Measurements from ENCODE around the gene LIMS2.

The LIMS2 gene

GRCh38 chr2:127623388-127624319 is 51.7 kb downstream of the LIMS2 start:
- no peak overlapping the region for H3K27ac ChIP-seq (ENCODE audit: low read depth, low read length)
- H3K4me3 ChIP-seq (ENCODE audit: low read depth in 1 of 5, low read length in 5 of 5): no peak overlapping the region
- peaks cover 0 to 10% (median 0%) of the 10 kb centered on the region in 5 donors for H3K27me3 ChIP-seq (ENCODE audit: control insufficient read depth in 5 of 5, insufficient read depth in 4 of 5, low read length in 5 of 5)
- H3K4me1 ChIP-seq (ENCODE audit: control insufficient read depth in 5 of 5, insufficient read depth in 5 of 5, low read length in 5 of 5): peaks cover 0 to 2% (median 0%) of the 10 kb centered on the region in 5 donors
- H3K36me3 ChIP-seq (ENCODE audit: control insufficient read depth in 5 of 5, insufficient read depth in 5 of 5, low read length in 5 of 5): no peaks in the 10 kb centered on the region
- H3K9me3 ChIP-seq (ENCODE audit: control insufficient read depth in 5 of 5, low read length in 5 of 5): no peaks in the 10 kb centered on the region
- H3K9ac ChIP-seq (ENCODE audit: low read length in 5 of 5): no peak overlapping the region

- Histone ChIP-seq H3K27me3 (ENCODE audit: control insufficient read depth in 5 of 5, insufficient read depth in 4 of 5, low read length in 5 of 5) (peaks cover 0 to 10% (median 0%) of the 10 kb centered on the region in 5 donors), H3K9me3 (ENCODE audit: control insufficient read depth in 5 of 5, low read length in 5 of 5) (no peaks in the 10 kb centered on the region), H3K9ac (ENCODE audit: low read length in 5 of 5) (no peak overlapping the region), H3K4me1 (ENCODE audit: control insufficient read depth in 5 of 5, insufficient read depth in 5 of 5, low read length in 5 of 5) (peaks cover 0 to 1% (median 0%) of the 10 kb centered on the region in 5 donors), H3K27ac (ENCODE audit: low read depth, low read length) (no peak overlapping the region), H3K36me3 (ENCODE audit: control insufficient read depth in 5 of 5, insufficient read depth in 5 of 5, low read length in 5 of 5) (no peaks in the 10 kb centered on the region), H3K4me3 (ENCODE audit: low read depth in 1 of 5, low read length in 5 of 5) (no peak overlapping the region)
These were observed 52.6 kb downstream of the LIMS2 start for GRCh38 chr2:127622561-127623387.

- Histone ChIP-seq H3K27ac (ENCODE audit: low read depth, low read length) (no peak overlapping the region), H3K9ac (ENCODE audit: low read length in 5 of 5) (no peak overlapping the region), H3K4me3 (ENCODE audit: low read depth in 1 of 5, low read length in 5 of 5) (no peak overlapping the region), H3K4me1 (ENCODE audit: control insufficient read depth in 5 of 5, insufficient read depth in 5 of 5, low read length in 5 of 5) (no peaks in the 10 kb centered on the region), H3K9me3 (ENCODE audit: control insufficient read depth in 5 of 5, low read length in 5 of 5) (no peaks in the 10 kb centered on the region), H3K36me3 (ENCODE audit: control insufficient read depth in 5 of 5, insufficient read depth in 5 of 5, low read length in 5 of 5) (no peaks in the 10 kb centered on the region), H3K27me3 (ENCODE audit: control insufficient read depth in 5 of 5, insufficient read depth in 4 of 5, low read length in 5 of 5) (peaks cover 0 to 10% (median 0%) of the 10 kb centered on the region in 5 donors)
These were observed 53.3 kb downstream of the LIMS2 start for GRCh38 chr2:127621981-127622431.

GRCh38 chr2:127620866-127621265 is 54.5 kb downstream of the LIMS2 start:
- Histone ChIP-seq H3K4me3 (ENCODE audit: low read depth in 1 of 5, low read length in 5 of 5) (no peak overlapping the region), H3K36me3 (ENCODE audit: control insufficient read depth in 5 of 5, insufficient read depth in 5 of 5, low read length in 5 of 5) (no peaks in the 10 kb centered on the region), H3K27me3 (ENCODE audit: control insufficient read depth in 5 of 5, insufficient read depth in 4 of 5, low read length in 5 of 5) (peaks cover 0 to 10% (median 0%) of the 10 kb centered on the region in 5 donors), H3K27ac (ENCODE audit: low read depth, low read length) (no peak overlapping the region), H3K4me1 (ENCODE audit: control insufficient read depth in 5 of 5, insufficient read depth in 5 of 5, low read length in 5 of 5) (no peaks in the 10 kb centered on the region), H3K9ac (ENCODE audit: low read length in 5 of 5) (no peak overlapping the region), H3K9me3 (ENCODE audit: control insufficient read depth in 5 of 5, low read length in 5 of 5) (no peaks in the 10 kb centered on the region)

GRCh38 chr2:127619877-127620705 is 55.2 kb downstream of the LIMS2 start:
- Histone ChIP-seq H3K36me3 (ENCODE audit: control insufficient read depth in 5 of 5, insufficient read depth in 5 of 5, low read length in 5 of 5) (no peaks in the 10 kb centered on the region), H3K9ac (ENCODE audit: low read length in 5 of 5) (no peak overlapping the region), H3K4me1 (ENCODE audit: control insufficient read depth in 5 of 5, insufficient read depth in 5 of 5, low read length in 5 of 5) (no peaks in the 10 kb centered on the region), H3K27ac (ENCODE audit: low read depth, low read length) (no peak overlapping the region), H3K4me3 (ENCODE audit: low read depth in 1 of 5, low read length in 5 of 5) (no peak overlapping the region), H3K9me3 (ENCODE audit: control insufficient read depth in 5 of 5, low read length in 5 of 5) (no peaks in the 10 kb centered on the region), H3K27me3 (ENCODE audit: control insufficient read depth in 5 of 5, insufficient read depth in 4 of 5, low read length in 5 of 5) (peaks cover 0 to 10% (median 0%) of the 10 kb centered on the region in 5 donors)

GRCh38 chr2:127619203-127619590 is 56.1 kb downstream of the LIMS2 start:
- no peaks in the 10 kb centered on the region for H3K4me1 ChIP-seq (ENCODE audit: control insufficient read depth in 5 of 5, insufficient read depth in 5 of 5, low read length in 5 of 5)
- no peaks in the 10 kb centered on the region for H3K36me3 ChIP-seq (ENCODE audit: control insufficient read depth in 5 of 5, insufficient read depth in 5 of 5, low read length in 5 of 5)
- no peak overlapping the region for H3K27ac ChIP-seq (ENCODE audit: low read depth, low read length)
- H3K27me3 ChIP-seq (ENCODE audit: control insufficient read depth in 5 of 5, insufficient read depth in 4 of 5, low read length in 5 of 5): peaks cover 0 to 10% (median 0%) of the 10 kb centered on the region in 5 donors
- no peak overlapping the region for H3K4me3 ChIP-seq (ENCODE audit: low read depth in 1 of 5, low read length in 5 of 5)
- H3K9ac ChIP-seq (ENCODE audit: low read length in 5 of 5): no peak overlapping the region
- H3K9me3 ChIP-seq (ENCODE audit: control insufficient read depth in 5 of 5, low read length in 5 of 5): peaks cover 0 to under 1% (median 0%) of the 10 kb centered on the region in 5 donors

- H3K4me3 ChIP-seq (ENCODE audit: low read depth in 1 of 5, low read length in 5 of 5): no peak overlapping the region
- no peaks in the 10 kb centered on the region for H3K4me1 ChIP-seq (ENCODE audit: control insufficient read depth in 5 of 5, insufficient read depth in 5 of 5, low read length in 5 of 5)
- H3K36me3 ChIP-seq (ENCODE audit: control insufficient read depth in 5 of 5, insufficient read depth in 5 of 5, low read length in 5 of 5): no peaks in the 10 kb centered on the region
- peaks cover 0 to 10% (median 0%) of the 10 kb centered on the region in 5 donors for H3K27me3 ChIP-seq (ENCODE audit: control insufficient read depth in 5 of 5, insufficient read depth in 4 of 5, low read length in 5 of 5)
- H3K9ac ChIP-seq (ENCODE audit: low read length in 5 of 5): no peak overlapping the region
- H3K27ac ChIP-seq (ENCODE audit: low read depth, low read length): no peak overlapping the region
- H3K9me3 ChIP-seq (ENCODE audit: control insufficient read depth in 5 of 5, low read length in 5 of 5): peaks cover 0 to 5% (median 0%) of the 10 kb centered on the region in 5 donors
These were observed 56.7 kb downstream of the LIMS2 start for GRCh38 chr2:127618551-127619202.

GRCh38 chr2:127615511-127616166 is 59.7 kb downstream of the LIMS2 start:
- no peak overlapping the region for H3K9ac ChIP-seq (ENCODE audit: low read length in 5 of 5)
- no peaks in the 10 kb centered on the region for H3K27me3 ChIP-seq (ENCODE audit: control insufficient read depth in 5 of 5, insufficient read depth in 4 of 5, low read length in 5 of 5)
- no peaks in the 10 kb centered on the region for H3K4me1 ChIP-seq (ENCODE audit: control insufficient read depth in 5 of 5, insufficient read depth in 5 of 5, low read length in 5 of 5)
- H3K36me3 ChIP-seq (ENCODE audit: control insufficient read depth in 5 of 5, insufficient read depth in 5 of 5, low read length in 5 of 5): no peaks in the 10 kb centered on the region
- no peak overlapping the region for H3K4me3 ChIP-seq (ENCODE audit: low read depth in 1 of 5, low read length in 5 of 5)
- peaks cover 0 to 32% (median 17%) of the 10 kb centered on the region in 5 donors for H3K9me3 ChIP-seq (ENCODE audit: control insufficient read depth in 5 of 5, low read length in 5 of 5)
- no peak overlapping the region for H3K27ac ChIP-seq (ENCODE audit: low read depth, low read length)

GRCh38 chr2:127614731-127615130 is 60.6 kb downstream of the LIMS2 start:
- no peak overlapping the region for H3K4me3 ChIP-seq (ENCODE audit: low read depth in 1 of 5, low read length in 5 of 5)
- no peak overlapping the region for H3K27ac ChIP-seq (ENCODE audit: low read depth, low read length)
- peaks cover 0 to 34% (median 18%) of the 10 kb centered on the region in 5 donors for H3K9me3 ChIP-seq (ENCODE audit: control insufficient read depth in 5 of 5, low read length in 5 of 5)

More at GRCh38 chr2:127614731-127615130, 60.6 kb downstream of the LIMS2 start:
- Histone ChIP-seq H3K4me1 (ENCODE audit: control insufficient read depth in 5 of 5, insufficient read depth in 5 of 5, low read length in 5 of 5) (no peaks in the 10 kb centered on the region), H3K9ac (ENCODE audit: low read length in 5 of 5) (no peak overlapping the region), H3K27me3 (ENCODE audit: control insufficient read depth in 5 of 5, insufficient read depth in 4 of 5, low read length in 5 of 5) (no peaks in the 10 kb centered on the region), H3K36me3 (ENCODE audit: control insufficient read depth in 5 of 5, insufficient read depth in 5 of 5, low read length in 5 of 5) (no peaks in the 10 kb centered on the region)
